VCaP (cell line): ENCODE data around the gene BANF1.
"Not testable (repeated sequence)": the region's sequence is repeated elsewhere in the genome, so short reads cannot be mapped to it uniquely, and the experiment has no call there.

Experiments
- H3K27ac ChIP-seq: fragments of 450-650 bp; 2 replicates; pipeline ENCODE4 v1.5.1; 2017
- CTCF ChIP-seq: fragments of 450-650 bp; conservative IDR thresholded peaks from 2 replicates; pipeline ENCODE4 v1.5.1; 2017; ENCODE audit warnings: mild to moderate bottlenecking, moderate library complexity

The BANF1 gene

GRCh38 chr11:66007201-66007634, 4.9 kb downstream of the BANF1 start:
- no peak for TF ChIP-seq CTCF
- H3K27ac ChIP-seq, result no peak overlapping the region

- no peak for TF ChIP-seq CTCF
- no peak overlapping the region; the same call in 1 of the 2 replicates for H3K27ac ChIP-seq
Measured at GRCh38 chr11:66008095-66008467, 5.8 kb downstream of the BANF1 start.

GRCh38 chr11:66008468-66009101, 6.3 kb downstream of the BANF1 start:
- no peak for TF ChIP-seq CTCF

GRCh38 chr11:66010036-66010435, 7.7 kb downstream of the BANF1 start:
- not testable (repeated sequence) for H3K27ac ChIP-seq

More at GRCh38 chr11:66008468-66009101, 6.3 kb downstream of the BANF1 start:
- H3K27ac ChIP-seq, result no peak overlapping the region; the same call in 1 of the 2 replicates

GRCh38 chr11:66011239-66011784, 9.0 kb downstream of the BANF1 start:
- TF ChIP-seq CTCF, result no peak
- H3K27ac ChIP-seq, result no peak overlapping the region; the same call in 1 of the 2 replicates

- TF ChIP-seq CTCF, result peak; percentile 34
- no peak within 1 kb of the TSS; the same call in 1 of the 2 replicates for H3K27ac ChIP-seq
Measured at GRCh38 chr11:66011785-66012303, 9.5 kb downstream of the BANF1 start, which contains the start of gene CST6. Gene CST6, plus strand, starts transcription at chr11:66012008. Its CDS starts 37 bp downstream, at chr11:66012045.

- no peak overlapping the region for H3K27ac ChIP-seq
Measured at GRCh38 chr11:66012371-66012945, 10.2 kb downstream of the BANF1 start.

More at GRCh38 chr11:66012371-66012945, 10.2 kb downstream of the BANF1 start:
- no peak for TF ChIP-seq CTCF
